A673 (cell line): ENCODE measurements around the gene SHC3.

Experiments
- CTCF ChIP-seq: fragments of 300-800, 200-600 bp; sonication (generic); conservative IDR thresholded peaks from 2 replicates; pipeline ENCODE4 v1.5.1; 2017; ENCODE audit warnings: low read depth, mild to moderate bottlenecking, antibody characterized with exemption, low read length, moderate library complexity, mixed read lengths
- EZH2 ChIP-seq: fragments of 200-600 bp; sonication (generic); IDR thresholded peaks from 2 replicates; pipeline ENCODE4 v1.6.1; 2017; ENCODE audit warnings: borderline replicate concordance, low read depth, mild to moderate bottlenecking, mixed read lengths, antibody characterized with exemption, low read length; ENCODE audit not compliant: poor library complexity, severe bottlenecking

DNA sequence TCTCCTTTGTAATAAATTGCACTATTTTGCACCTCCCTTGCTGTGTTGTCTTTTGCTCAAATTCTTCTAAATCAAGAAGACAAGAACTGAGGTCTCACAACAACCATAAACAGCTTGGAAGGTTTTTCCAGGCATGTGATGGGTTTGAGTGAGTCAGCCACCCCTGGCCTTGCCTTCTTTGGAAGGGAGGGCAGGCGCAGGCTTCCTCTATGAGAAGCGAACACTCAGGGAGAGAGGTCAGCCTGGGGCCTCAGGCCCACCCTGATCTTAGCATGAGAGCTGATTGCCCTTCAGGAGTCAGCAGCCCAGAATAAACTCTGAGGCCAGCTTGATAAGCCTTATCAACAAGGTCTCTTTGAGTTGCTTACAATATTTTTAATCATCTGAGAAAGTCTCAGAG is 155.7 kb downstream of the SHC3 start:
- TF ChIP-seq CTCF (no peak), EZH2 (no peak)
